CD4-positive, alpha-beta T cell treated with Interferon alpha-2 for 1 hour (primary cell): ENCODE measurements around the gene GABRB1.

Source experiments
- DNase-seq, 2 donors: peaks; one replicate each; pipeline ENCODE4 v3.0.0-alpha.2; 2020 to 2022

GABRB1 gene

DNA sequence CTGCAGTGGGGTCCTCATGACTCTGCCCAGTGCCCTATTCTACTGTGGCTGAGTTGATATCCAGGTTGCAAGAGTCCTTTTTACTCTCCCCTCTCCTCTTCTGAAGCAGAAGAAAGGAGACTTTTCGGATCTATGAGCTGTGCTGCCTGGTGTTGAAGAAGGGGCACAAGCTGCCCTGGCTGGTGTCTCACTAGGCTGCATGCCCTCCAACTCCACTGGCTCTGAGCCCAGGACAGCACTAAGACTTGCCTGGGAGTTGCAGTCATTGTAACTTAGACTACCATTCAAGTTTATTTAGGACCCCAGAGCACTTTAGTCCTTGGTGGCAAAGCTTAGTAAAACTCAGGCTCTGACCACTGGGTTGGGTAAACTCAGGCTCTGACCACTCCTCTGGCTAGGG is 89.4 kb downstream of the GABRB1 start:
- no peak for DNase-seq

- DNase-seq: peak; percentile 34 to 66
Observed at GRCh38 chr4:47122592-47123291, 91.4 kb downstream of the GABRB1 start.

- no peak for DNase-seq
Observed at GRCh38 chr4:47128991-47129390, 97.6 kb downstream of the GABRB1 start.

GRCh38 chr4:47135210-47135609 is 103.8 kb downstream of the GABRB1 start:
- no peak for DNase-seq

GRCh38 chr4:47143261-47143660 is 111.9 kb downstream of the GABRB1 start:
- DNase-seq: no peak

GRCh38 chr4:47145630-47146029 is 114.3 kb downstream of the GABRB1 start:
- DNase-seq: no peak

DNA sequence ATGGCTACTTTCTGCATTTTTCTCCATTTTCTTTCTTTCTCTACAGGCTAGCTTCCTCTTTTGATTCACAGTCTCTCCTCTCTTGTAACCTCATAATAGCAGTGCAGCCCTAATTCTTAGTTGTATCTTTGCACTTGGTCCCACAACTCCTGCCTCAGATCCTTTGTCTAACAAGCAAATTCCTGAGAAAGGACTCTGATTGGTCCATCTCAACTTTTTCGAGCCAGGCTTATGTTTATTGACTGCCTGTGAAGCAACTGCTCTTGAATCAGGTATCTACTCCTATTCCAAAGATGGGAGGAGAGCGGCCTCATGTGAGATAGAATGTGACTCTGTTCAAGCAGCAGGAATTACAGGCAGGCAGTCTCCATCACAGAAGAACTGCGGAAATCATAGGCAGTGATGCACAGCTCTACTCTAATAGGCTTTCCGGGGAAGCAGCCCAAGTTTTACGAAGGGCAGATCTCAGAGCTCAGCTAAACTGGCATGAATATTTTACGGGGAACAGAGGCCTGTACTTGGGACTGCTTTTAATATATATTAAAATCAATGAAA is 123.5 kb downstream of the GABRB1 start:
- no peak for DNase-seq

DNA sequence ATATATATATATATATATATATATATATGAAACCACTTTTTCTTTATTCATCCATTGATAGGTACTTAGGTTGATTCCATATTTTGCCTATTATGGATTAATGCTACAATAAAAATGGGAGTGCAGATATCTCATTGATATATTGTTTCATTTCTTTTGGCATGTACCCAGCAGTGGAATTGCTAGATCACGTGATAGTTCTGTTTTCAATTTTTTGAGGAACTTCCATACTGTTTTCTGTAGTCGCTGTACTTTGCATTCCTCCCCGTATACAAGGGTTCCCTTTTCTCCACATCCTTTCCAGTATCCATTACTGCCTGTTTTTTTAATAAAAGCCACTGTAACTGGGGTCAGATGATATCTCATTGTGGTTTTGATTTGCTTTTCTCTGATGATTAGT is 124.6 kb downstream of the GABRB1 start:
- no peak for DNase-seq

DNA sequence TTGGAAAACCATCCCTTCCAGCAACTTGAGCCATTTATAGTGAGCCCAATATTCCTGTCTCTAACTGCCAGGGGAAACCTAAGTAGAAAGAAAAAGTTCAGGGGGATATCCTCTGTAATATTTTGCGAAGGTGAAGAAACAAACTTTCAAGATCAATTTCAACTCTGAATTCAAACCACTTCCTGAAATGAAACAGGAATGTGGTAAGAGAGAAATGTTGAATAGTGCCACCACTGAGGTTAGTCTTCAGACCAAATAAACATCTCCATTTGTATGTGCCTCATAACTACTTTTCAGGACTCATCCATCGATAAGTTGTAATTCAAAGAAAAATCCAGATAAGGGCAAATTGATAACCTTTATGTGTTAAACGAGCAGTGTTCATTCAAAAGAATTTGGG is 128.7 kb downstream of the GABRB1 start:
- no peak for DNase-seq

DNA sequence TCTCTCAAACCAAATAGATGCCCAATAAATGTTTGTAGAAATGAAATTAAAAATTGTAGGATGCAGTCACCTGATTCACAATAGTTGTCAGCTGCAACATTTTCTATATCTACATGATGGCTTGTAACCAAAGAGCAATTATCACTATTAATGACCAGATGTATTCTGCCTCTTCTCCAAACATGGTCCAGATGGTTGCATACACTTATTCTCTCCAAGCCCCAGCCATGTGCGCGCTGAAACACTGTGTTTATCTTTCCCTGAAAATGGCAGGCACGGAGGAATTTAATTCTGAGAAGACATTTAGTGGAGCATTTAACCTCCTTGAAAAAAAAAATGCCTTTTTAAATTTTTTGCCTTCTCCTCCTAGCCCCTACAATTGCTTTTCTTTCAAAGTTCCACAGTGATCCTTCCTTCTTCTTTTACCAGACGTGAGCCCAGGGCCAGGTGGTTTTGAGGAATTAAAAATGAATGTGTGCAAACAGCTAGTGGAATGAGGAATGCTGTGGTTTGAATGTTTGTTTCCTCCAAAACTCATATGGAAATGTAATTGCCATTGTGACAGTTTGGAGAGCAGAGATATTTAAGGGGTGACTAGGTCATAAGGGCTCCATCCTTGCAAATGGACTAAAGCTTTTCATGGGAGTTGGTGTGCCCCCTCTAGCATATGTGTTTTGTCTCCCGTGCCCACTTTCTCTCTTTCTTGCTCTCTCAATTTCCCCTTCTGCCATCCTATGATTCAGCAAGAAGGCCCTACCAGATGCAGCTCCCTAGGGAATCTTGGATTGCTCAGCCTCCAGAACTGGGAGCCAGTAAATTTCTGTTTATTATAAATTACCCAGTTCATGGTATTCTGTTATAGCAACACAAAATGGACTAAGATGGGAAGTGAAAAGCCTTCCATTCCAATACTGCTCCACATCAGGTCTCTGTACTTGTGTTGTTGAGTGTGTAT is 136.0 kb downstream of the GABRB1 start:
- no peak for DNase-seq

DNA sequence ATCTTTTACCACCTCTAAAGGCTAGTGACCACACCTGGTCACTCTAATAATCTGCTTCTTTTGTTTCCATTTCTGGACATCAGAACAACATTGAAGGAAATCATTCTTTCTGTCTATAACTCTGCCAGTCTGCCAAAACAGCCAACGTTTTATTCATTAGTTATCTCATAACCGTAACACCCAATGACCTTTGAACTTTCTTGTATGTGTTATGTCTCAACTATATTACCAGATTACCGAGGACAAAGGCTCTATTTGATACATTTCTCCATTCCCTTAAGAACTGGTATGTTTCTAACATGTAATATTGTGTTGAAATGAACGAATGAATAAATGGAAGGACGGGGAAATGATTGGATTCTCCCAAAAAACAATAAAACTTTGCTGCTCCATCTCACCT is 152.7 kb downstream of the GABRB1 start:
- no peak for DNase-seq

DNA sequence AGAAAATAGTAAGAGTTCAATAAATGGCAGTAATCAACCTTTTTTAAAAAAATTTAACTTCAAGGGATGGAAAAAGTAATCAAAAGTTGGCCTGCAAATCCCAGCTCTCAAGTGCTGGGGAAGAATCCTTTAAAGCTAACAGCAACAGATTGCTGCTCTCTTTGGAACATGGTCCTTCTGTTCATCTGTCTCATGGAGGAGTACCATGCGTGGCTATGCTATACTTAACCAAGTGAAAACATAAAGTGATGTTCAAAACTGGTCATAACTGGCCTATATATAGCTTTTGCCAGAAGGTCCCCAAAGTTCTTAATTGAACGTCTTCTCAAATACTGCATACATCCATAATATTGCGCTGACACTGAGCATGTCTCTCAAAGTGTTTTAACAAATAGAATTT is 154.4 kb downstream of the GABRB1 start:
- DNase-seq: no peak

- no peak for DNase-seq
Observed at GRCh38 chr4:47187608-47188007, 156.2 kb downstream of the GABRB1 start.

- DNase-seq: no peak
Observed at GRCh38 chr4:47193179-47193578, 161.8 kb downstream of the GABRB1 start.

DNA sequence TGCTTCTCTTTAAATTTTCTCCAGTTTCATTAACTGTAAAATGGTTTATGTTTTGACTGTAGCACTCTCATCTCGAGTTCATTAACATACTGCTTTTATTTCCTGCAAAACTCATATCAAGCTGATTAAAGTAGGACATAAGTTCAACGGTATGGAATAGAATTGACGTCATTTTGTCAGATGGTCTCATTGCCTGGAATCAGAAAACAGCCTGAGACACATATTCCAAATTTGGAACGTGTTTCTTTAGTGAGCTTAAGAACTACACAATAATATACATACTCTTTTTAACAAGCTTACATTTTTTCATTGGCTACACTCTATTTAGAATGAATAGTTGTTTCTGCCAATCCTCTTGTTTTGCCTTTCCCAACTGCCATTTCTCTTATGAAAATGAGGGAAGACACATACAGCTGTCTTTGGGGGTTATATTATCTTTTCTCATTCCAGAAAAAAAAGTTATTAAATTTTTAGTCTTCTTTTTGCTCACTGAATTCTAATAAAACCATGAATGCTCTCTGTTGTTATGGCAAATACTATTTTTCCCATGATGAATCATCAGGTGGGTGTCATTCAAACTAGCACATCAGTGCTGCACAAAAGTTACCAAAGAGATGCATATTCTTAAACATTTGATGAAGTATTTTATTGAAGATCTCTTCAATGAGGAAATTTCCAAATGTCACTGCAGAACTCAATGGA is 162.8 kb downstream of the GABRB1 start:
- DNase-seq: no peak

DNA sequence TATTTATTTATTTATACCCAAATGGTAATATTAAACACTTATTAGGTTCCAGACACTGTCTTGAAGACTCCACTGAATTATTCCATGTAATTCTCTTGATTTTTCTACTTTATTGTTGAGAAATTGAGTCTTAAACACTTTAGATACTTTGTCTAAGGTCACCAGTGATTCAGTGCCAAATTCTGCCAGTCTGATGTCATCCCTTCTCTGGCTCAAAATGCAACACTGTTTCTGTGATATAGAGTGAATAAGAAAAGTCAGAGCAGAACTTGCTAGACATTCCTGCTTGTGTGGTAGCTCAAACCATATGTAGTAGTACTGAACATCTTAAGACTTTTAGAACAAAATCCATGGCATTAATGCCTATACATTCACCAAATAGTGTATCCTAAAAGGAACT is 164.3 kb downstream of the GABRB1 start:
- no peak for DNase-seq

- DNase-seq: no peak
Observed at GRCh38 chr4:47198791-47199190, 167.4 kb downstream of the GABRB1 start.

DNA sequence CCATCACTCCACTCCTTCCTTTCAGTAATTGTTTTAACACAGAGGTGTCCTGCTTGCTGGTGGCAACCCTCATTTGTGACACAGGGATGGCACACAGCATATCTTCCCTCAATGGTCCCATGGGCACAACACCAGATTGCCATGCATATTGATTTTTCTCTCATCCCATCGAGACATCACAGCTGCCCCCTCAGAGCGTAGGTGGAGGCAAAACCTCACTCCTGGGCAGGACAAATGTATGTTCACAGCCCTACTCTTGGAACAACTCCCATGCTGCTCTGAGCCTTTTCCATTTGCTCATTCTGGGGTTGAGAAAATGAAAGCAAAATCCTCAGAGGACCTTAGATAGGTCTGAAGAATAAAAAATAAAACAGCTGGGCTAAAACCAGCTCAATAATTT is 172.2 kb downstream of the GABRB1 start:
- DNase-seq: no peak

- DNase-seq: no peak
Observed at GRCh38 chr4:47207555-47207954, 176.2 kb downstream of the GABRB1 start.

GRCh38 chr4:47209833-47210232 is 178.5 kb downstream of the GABRB1 start:
- no peak for DNase-seq

GRCh38 chr4:47210828-47211227 is 179.5 kb downstream of the GABRB1 start:
- no peak for DNase-seq

DNA sequence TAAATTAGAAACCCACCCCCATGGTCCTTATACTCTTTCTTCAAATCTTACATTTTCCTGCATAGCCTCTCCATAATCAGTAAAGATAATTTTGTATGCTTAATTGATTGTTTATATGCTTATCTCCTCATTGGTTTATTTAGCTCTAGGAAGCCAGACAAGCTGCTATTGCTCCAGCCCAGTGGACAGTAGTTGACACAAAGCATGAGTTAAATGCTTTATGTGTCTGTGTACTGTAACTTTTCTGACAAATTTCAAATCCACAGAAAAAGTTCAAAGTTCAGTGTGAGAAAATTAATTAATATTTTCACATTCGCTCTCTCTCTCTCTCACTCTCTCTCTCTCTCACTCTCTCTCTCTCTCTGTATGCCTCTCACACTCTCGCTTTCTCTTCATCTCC is 181.7 kb downstream of the GABRB1 start:
- DNase-seq: no peak

- DNase-seq: no peak
Observed at GRCh38 chr4:47213539-47213938, 182.2 kb downstream of the GABRB1 start.
